NB4 (cell line): ENCODE data around the gene CYLD.

Source experiments
- DNase-seq: peaks from one replicate; pipeline ENCODE4 v3.0.0; 2010; ENCODE audit warnings: low read depth
- H3K4me3 ChIP-seq: one replicate; pipeline ENCODE4 v1.5.1; 2011; ENCODE audit warnings: mild to moderate bottlenecking, low read depth, low read length, moderate library complexity
- MYC ChIP-seq: IDR thresholded peaks from 2 replicates; pipeline ENCODE4 v1.6.1; 2011; ENCODE audit warnings: low read depth, low read length
- POLR2A ChIP-seq: IDR thresholded peaks from 2 replicates; pipeline ENCODE4 v1.6.1; 2011; ENCODE audit warnings: mild to moderate bottlenecking; ENCODE audit not compliant: insufficient read length; ENCODE audit errors: extremely low read depth
- TF ChIP-seq, protein P1 (sequence below): IDR thresholded peaks from 2 replicates; pipeline ENCODE4 v1.6.1; 2011; ENCODE audit warnings: low read depth, low read length
- TF ChIP-seq, protein P2 (sequence below): IDR thresholded peaks from one replicate; pipeline ENCODE4 v1.5.1; 2012; ENCODE audit warnings: low read depth, low read length

The CYLD gene

DNA sequence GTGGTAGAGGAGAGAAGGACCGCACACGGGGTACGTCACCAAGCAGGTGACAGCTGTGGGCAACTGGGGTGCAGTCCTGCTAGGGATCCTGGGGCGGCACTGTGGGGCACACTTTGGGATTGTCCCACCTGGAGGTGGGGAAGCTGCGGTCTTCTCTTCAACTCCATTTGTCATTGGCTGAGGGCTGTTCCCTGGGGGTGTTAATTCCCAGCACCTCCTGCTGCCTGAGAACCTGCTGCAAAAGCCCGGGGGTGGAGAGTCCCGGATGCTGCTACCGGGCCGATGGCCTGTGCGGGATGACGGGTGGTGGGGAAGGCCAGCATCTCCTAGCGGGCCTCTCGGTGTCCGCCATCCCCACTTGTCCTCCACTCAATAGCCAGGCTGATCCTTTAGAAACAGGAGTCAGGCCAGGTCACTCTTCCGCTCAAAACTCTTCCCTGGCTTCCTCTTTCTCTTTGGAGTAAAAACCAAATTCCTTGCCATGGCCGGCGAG is 100.2 kb downstream of the CYLD start:
- DNase-seq: no peak
- H3K4me3 ChIP-seq: no peak overlapping the region
- no peak for TF ChIP-seq MYC
- TF ChIP-seq, protein P1, sequence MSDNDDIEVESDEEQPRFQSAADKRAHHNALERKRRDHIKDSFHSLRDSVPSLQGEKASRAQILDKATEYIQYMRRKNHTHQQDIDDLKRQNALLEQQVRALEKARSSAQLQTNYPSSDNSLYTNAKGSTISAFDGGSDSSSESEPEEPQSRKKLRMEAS: no peak
- TF ChIP-seq, protein P2, sequence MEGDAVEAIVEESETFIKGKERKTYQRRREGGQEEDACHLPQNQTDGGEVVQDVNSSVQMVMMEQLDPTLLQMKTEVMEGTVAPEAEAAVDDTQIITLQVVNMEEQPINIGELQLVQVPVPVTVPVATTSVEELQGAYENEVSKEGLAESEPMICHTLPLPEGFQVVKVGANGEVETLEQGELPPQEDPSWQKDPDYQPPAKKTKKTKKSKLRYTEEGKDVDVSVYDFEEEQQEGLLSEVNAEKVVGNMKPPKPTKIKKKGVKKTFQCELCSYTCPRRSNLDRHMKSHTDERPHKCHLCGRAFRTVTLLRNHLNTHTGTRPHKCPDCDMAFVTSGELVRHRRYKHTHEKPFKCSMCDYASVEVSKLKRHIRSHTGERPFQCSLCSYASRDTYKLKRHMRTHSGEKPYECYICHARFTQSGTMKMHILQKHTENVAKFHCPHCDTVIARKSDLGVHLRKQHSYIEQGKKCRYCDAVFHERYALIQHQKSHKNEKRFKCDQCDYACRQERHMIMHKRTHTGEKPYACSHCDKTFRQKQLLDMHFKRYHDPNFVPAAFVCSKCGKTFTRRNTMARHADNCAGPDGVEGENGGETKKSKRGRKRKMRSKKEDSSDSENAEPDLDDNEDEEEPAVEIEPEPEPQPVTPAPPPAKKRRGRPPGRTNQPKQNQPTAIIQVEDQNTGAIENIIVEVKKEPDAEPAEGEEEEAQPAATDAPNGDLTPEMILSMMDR: no peak
- TF ChIP-seq POLR2A: no peak

DNA sequence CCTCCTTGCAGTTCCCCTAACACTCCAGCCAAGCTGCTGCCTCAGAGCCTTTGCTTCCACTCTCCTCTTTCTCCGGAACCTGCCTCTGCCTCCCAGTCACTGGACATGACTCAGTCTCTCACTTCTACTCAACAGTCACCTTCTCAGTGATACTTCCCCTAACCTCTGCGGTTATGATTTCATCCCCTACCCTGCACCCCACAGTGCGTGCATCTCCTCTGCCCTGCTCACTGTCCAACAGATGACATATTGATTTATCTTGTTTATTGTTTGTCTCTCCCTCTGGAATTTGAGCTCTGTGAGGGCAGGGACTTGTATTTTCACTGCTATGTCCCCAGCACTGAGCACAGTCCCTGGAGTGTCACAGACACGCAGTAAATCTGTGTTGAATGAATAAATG is 100.7 kb downstream of the CYLD start:
- TF ChIP-seq, protein P2: no peak
- TF ChIP-seq, protein P1: no peak
- no peak for TF ChIP-seq MYC
- H3K4me3 ChIP-seq: no peak overlapping the region
- DNase-seq: peak; percentile 25

DNA sequence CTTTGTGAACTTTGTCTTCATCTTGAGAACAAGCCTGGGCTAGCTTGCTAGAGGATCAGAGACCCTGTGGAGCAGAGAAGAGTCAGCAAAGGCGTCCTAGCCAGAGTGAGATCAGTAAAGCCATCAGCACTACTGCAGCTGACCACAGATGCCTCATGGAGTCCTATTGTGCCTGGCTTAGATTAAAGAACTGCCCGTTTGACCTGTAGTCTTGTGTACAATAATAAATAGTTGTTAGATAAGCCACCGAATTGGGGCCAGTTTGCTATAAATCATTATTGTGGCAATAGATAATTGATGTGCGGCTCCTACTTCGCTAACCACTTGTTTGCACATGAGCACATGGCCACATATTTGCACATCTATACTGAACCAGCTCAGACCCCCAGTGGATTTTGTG is 103.0 kb downstream of the CYLD start:
- no peak for DNase-seq
- H3K4me3 ChIP-seq: no peak overlapping the region
- TF ChIP-seq MYC: no peak
- TF ChIP-seq POLR2A: no peak
- TF ChIP-seq, protein P2: no peak
- TF ChIP-seq, protein P1: no peak

DNA sequence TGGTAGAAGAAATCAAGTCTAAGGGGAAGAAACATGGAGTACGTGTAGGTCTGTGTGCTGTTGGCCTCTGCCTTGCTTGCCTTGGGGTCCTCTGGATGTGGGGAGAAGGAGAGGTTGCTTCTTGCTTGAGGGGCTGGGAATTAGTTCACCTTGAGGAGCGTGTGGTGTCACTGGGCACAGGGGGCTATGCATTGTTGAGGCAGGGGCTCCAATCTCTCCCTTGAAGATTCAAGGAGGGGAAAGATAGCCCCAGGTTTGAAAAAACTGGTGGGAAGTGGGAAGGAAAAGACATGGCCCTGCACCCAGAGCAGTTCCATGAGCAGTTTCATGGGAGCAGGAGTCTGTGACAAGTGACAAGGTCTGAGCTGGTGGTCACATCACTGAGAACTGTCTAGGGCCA is 103.4 kb downstream of the CYLD start:
- DNase-seq: no peak
- TF ChIP-seq, protein P1: no peak
- TF ChIP-seq POLR2A (no peak), MYC (no peak)
- TF ChIP-seq, protein P2: no peak
- no peak overlapping the region for H3K4me3 ChIP-seq

DNA sequence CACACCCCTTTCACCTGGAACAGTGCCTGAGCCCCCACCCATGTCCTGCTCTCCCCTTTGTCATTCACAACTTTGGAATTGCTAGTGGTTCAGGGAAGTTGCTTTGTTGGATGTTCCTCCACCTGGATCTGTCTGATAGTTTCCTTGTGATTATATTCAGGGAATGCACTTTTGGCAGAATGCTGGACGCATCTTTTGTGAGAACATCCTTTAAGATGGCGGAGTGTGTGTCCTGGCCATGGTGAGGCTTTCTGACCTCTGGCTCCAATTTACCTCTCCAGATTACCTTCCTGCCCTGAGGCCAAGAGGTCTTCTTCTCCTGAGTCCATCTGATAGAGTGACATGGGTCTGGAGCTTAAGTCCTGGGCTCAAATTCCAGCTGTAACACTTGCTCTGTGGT is 104.6 kb downstream of the CYLD start:
- H3K4me3 ChIP-seq: no peak overlapping the region
- DNase-seq: no peak
- TF ChIP-seq, protein P1: no peak
- TF ChIP-seq MYC: no peak
- TF ChIP-seq, protein P2: no peak
- no peak for TF ChIP-seq POLR2A

DNA sequence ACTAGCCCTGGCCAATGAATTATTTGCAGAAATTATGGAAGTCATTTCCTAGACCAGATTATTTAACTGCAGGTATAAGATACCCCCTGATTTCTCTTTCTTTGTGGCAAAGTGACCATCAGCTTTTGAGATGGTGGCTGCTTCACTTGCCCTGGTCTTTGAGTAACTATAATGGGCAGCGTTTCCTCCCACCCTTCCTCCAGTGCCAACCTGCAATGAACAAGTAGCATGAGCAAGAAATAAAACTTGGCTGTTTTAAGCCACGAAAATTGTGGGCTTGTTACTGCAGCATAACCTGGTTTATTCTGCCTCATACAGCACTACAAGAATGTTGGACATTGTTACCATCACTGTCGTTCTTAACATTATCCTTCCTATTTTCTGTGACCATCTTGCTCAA is 105.3 kb downstream of the CYLD start:
- no peak for DNase-seq
- no peak overlapping the region for H3K4me3 ChIP-seq
- TF ChIP-seq, protein P2: no peak
- TF ChIP-seq POLR2A (no peak), MYC (no peak)
- TF ChIP-seq, protein P1: no peak
